Uterus (tissue), 2 donors: Measurements from ENCODE around the gene ADGRL4.

Experiments used
- CTCF ChIP-seq, 4 experiments: fragments of 200-600 bp in 2 of 4; fragments of 450-650 bp in 2 of 4; sonication (generic) in 2 of 4; IDR thresholded peaks; one replicate each; pipeline ENCODE4 v1.5.1; 2016 to 2019; ENCODE audit warnings: antibody characterized with exemption in 4 of 4, mild to moderate bottlenecking in 2 of 4, moderate library complexity in 1 of 4
- POLR2A ChIP-seq, 2 donors: fragments of 450-650 bp; IDR thresholded peaks; one replicate each; pipeline ENCODE4 v1.6.1; 2016; ENCODE audit warnings: antibody characterized with exemption in 2 of 2, mild to moderate bottlenecking in 1 of 2, moderate library complexity in 1 of 2

GRCh38 chr1:78918157-78918556 is 88.4 kb downstream of the ADGRL4 start:
- TF ChIP-seq CTCF (IDR thresholded peaks at IDR 0.05): no peak
- no peak for TF ChIP-seq POLR2A (IDR thresholded peaks at IDR 0.05)
